Activated naive CD8-positive, alpha-beta T cell treated with anti-CD3 and anti-CD28 coated beads for 36 hours (primary cell): ENCODE results near the gene HAPLN2. TPM values are rescaled to one million over a fixed set of nuclear protein-coding genes. Genes with fewer than 3 reads are reported as not detected.

Source experiments
- DNase-seq: peaks from one replicate; pipeline ENCODE4 v3.0.0; 2021
- H3K27ac Mint-ChIP-seq: one replicate; pipeline ENCODE4 v1.8.0; 2022; ENCODE audit warnings: mild to moderate bottlenecking, moderate library complexity, mixed read lengths
- H3K27me3 Mint-ChIP-seq: one replicate; pipeline ENCODE4 v1.8.0; 2022; ENCODE audit warnings: mild to moderate bottlenecking, mixed read lengths
- H3K36me3 Mint-ChIP-seq: one replicate; pipeline ENCODE4 v1.8.0; 2021; ENCODE audit warnings: mild to moderate bottlenecking, mixed read lengths
- H3K4me1 Mint-ChIP-seq: one replicate; pipeline ENCODE4 v1.8.0; 2021; ENCODE audit warnings: mixed read lengths
- H3K4me3 Mint-ChIP-seq: one replicate; pipeline ENCODE4 v1.8.0; 2022; ENCODE audit warnings: mild to moderate bottlenecking, moderate library complexity, mixed read lengths
- H3K9me3 Mint-ChIP-seq: one replicate; pipeline ENCODE4 v1.8.0; 2022; ENCODE audit warnings: mixed read lengths
- total RNA-seq, 2 experiments: library from RNA; stranded (reverse); gene quantifications; one replicate each; pipeline ENCODE4 v1.2.3, GENCODE V29; 2021

Gene HAPLN2
- total RNA-seq, 2 experiments from 2014 or later: not detected

DNA sequence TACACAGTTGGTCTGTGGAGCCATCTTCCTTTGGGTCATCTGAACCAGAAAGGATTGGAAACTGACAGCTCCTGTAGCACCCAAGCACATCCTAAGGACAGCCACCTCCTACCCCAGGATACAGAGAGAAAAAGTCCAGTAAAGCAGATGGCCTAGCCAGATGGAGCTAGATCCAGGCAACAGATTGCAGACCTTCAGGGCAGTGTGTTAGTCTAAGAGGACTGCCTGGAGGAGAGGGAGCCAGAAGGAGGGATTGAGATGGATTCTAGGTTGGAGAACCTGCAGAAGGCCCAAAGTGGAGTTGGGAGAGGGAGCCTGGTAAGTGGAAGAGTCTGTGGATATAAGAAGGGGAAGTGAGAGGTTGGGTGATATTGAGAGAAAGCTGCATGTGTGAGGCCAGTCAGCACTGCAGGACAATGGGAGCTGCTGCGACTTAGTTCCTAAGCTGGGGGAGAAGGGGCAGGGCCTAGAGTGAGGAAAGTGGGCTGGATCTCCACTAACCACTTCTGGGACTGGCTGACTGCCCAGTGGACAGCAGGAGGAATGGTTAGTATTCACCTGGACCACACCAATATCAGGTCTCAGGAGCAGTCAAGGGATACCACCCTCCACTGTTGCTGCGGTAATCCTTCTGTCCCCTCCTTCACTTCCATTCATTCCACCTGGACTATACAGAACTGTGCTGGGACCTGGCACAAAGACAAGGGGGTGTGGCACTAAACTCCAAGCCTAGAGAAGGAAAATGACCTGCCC is 36.1 kb downstream of the HAPLN2 start:
- Mint-ChIP-seq H3K36me3 (no peaks in the 10 kb centered on the region), H3K4me3 (no peak overlapping the region), H3K27me3 (peaks cover 77% of the 10 kb centered on the region), H3K9me3 (no peaks in the 10 kb centered on the region), H3K4me1 (peaks cover 25% of the 10 kb centered on the region), H3K27ac (no peak overlapping the region)
- DNase-seq: no peak

DNA sequence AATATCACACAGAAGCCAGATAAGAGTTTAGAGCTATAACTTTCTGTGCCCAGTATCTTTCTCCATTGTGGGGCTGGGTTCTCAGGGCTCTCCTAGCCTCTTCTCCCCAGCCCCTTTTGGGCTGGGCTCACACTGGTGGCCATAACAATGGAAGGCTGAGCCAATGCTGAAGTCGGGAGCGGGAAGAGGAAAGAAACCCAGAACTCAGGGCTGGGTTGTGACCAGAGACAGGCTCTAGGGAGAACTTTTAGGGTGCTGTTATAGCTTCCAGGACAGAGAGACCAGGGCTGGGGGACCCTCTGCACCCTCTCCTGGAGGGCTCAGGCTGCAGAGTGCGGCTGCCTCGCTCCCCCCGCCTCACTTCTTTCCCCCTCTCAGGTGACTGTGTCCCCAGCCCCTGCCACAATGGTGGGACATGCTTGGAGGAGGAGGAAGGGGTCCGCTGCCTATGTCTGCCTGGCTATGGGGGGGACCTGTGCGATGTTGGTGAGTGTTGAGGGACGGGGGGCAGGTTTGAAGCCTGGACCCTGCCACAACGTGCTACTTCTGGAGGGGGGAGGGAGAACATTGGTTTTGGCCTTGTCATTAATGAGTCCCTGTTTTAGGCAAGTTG is 36.8 kb downstream of the HAPLN2 start:
- Mint-ChIP-seq H3K36me3 (no peaks in the 10 kb centered on the region), H3K4me1 (peaks cover 32% of the 10 kb centered on the region), H3K4me3 (no peak overlapping the region), H3K27ac (no peak overlapping the region), H3K27me3 (peaks cover 70% of the 10 kb centered on the region), H3K9me3 (no peaks in the 10 kb centered on the region)
- DNase-seq: no peak

DNA sequence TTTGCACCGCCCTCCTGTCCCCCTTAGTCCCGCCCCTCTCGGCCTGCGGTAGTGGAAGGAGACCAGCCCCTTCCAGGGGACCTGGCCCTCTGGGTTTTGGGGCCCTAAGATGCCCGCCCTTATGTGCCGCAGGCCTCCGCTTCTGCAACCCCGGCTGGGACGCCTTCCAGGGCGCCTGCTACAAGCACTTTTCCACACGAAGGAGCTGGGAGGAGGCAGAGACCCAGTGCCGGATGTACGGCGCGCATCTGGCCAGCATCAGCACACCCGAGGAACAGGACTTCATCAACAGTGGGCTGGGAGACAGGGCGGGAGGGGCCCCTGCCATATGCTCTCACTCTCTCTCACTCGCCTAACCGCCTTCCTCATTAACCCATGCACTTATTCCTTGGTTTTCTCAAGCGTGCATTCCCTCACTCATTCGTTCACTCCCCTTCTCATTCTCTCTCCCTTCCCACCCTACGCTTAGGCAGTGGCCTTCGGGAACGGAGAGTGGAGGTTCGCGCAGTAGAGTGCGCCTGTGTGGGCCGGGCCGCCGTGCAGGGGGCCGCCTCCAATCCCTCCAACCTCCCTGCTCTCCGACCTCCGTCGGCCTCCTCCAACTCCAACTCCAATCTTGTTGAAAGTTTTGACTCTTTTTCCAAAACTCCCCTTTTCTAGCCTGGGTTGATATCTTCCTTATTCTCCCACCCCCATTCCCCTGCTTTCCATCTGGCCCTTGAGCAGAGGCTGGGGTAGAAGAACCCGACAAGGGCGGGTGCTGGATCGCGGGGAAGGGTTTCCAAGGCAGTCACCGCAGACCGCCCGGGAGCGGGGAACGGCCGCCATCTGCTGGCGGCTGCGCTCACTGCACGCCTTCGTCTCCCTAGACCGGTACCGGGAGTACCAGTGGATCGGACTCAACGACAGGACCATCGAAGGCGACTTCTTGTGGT is 37.9 kb downstream of the HAPLN2 start:
- no peaks in the 10 kb centered on the region for H3K36me3 Mint-ChIP-seq
- peak; percentile 74 for DNase-seq
- H3K27ac Mint-ChIP-seq: no peak overlapping the region
- H3K27me3 Mint-ChIP-seq: peaks cover 60% of the 10 kb centered on the region
- H3K4me1 Mint-ChIP-seq: peaks cover 41% of the 10 kb centered on the region
- no peaks in the 10 kb centered on the region for H3K9me3 Mint-ChIP-seq
- H3K4me3 Mint-ChIP-seq: peak overlapping the region; percentile 44

DNA sequence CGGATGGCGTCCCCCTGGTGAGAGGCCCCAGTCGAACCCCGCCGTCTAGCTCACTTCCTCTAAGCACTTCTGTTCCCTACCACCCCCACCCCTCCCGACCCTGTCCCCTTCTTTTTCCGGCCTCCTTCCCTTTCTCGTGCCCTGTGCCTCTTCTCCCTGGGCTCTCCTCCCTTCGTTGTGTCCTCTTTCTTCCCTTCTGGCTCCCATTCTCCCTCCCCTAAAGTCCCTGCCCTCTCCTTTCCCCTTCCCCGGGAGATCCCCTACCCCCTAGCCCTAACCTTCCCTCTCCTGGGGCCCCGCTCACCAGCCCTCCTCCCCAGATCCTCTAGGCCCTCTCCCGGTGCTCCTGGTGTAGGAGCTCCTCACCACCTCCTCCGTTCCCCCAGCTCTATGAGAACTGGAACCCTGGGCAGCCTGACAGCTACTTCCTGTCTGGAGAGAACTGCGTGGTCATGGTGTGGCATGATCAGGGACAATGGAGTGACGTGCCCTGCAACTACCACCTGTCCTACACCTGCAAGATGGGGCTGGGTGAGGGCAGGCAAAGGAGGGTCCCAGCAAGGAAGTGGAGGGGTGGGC is 38.6 kb downstream of the HAPLN2 start:
- no peak overlapping the region for H3K27ac Mint-ChIP-seq
- H3K4me3 Mint-ChIP-seq: peak overlapping the region; percentile 44
- H3K9me3 Mint-ChIP-seq: no peaks in the 10 kb centered on the region
- H3K27me3 Mint-ChIP-seq: peaks cover 56% of the 10 kb centered on the region
- no peak for DNase-seq
- no peaks in the 10 kb centered on the region for H3K36me3 Mint-ChIP-seq
- H3K4me1 Mint-ChIP-seq: peaks cover 42% of the 10 kb centered on the region

DNA sequence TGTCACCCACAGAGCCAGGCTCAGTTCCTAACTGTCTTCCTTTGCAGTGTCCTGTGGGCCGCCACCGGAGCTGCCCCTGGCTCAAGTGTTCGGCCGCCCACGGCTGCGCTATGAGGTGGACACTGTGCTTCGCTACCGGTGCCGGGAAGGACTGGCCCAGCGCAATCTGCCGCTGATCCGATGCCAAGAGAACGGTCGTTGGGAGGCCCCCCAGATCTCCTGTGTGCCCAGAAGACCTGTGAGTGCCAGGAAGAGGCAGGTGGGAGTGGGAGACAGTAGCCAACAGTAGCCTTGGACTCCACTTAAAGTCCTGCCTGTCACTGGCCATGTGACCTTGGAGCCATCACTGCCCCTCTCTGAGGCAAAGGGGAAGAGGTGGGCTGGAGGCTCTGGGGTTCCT is 39.3 kb downstream of the HAPLN2 start:
- Mint-ChIP-seq H3K4me1 (peaks cover 42% of the 10 kb centered on the region), H3K9me3 (no peaks in the 10 kb centered on the region), H3K27me3 (peaks cover 49% of the 10 kb centered on the region), H3K4me3 (no peak overlapping the region), H3K27ac (no peak overlapping the region), H3K36me3 (no peaks in the 10 kb centered on the region)
- no peak for DNase-seq

DNA sequence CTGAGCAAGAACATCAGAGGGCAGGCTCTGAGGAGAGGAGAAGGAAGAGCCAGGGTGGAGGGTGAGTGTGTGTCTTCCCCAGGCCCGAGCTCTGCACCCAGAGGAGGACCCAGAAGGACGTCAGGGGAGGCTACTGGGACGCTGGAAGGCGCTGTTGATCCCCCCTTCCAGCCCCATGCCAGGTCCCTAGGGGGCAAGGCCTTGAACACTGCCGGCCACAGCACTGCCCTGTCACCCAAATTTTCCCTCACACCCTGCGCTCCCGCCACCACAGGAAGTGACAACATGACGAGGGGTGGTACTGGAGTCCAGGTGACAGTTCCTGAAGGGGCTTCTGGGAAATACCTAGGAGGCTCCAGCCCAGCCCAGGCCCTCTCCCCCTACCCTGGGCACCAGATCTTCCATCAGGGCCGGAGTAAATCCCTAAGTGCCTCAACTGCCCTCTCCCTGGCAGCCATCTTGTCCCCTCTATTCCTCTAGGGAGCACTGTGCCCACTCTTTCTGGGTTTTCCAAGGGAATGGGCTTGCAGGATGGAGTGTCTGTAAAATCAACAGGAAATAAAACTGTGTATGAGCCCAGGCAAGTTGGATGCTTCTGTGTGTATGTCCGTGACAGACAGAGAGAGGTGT is 39.8 kb downstream of the HAPLN2 start:
- Mint-ChIP-seq H3K4me1 (peaks cover 42% of the 10 kb centered on the region), H3K27ac (no peak overlapping the region), H3K36me3 (no peaks in the 10 kb centered on the region), H3K9me3 (no peaks in the 10 kb centered on the region), H3K4me3 (peak overlapping the region; percentile 84), H3K27me3 (peaks cover 43% of the 10 kb centered on the region)
- DNase-seq: no peak

DNA sequence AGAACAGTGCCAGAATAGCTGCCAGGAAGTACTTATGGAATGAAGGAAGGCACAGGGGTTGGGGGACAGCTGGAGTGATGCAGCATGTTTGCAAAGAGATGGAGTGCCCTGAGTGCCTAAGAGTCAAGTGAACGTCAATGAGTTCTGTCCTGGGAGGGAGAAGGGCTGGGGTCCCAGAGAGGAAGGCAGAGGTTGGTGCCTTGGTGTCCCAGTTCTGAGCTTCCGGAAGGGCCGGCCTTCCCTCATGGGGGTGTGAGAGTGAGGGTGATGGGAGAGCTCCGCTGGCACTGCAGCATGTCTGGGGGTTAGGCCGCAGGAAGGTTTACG is 40.4 kb downstream of the HAPLN2 start:
- H3K4me3 Mint-ChIP-seq: peak overlapping the region; percentile 84
- H3K4me1 Mint-ChIP-seq: peaks cover 44% of the 10 kb centered on the region
- H3K9me3 Mint-ChIP-seq: no peaks in the 10 kb centered on the region
- no peak overlapping the region for H3K27ac Mint-ChIP-seq
- H3K27me3 Mint-ChIP-seq: peaks cover 38% of the 10 kb centered on the region
- no peak for DNase-seq
- no peaks in the 10 kb centered on the region for H3K36me3 Mint-ChIP-seq

DNA sequence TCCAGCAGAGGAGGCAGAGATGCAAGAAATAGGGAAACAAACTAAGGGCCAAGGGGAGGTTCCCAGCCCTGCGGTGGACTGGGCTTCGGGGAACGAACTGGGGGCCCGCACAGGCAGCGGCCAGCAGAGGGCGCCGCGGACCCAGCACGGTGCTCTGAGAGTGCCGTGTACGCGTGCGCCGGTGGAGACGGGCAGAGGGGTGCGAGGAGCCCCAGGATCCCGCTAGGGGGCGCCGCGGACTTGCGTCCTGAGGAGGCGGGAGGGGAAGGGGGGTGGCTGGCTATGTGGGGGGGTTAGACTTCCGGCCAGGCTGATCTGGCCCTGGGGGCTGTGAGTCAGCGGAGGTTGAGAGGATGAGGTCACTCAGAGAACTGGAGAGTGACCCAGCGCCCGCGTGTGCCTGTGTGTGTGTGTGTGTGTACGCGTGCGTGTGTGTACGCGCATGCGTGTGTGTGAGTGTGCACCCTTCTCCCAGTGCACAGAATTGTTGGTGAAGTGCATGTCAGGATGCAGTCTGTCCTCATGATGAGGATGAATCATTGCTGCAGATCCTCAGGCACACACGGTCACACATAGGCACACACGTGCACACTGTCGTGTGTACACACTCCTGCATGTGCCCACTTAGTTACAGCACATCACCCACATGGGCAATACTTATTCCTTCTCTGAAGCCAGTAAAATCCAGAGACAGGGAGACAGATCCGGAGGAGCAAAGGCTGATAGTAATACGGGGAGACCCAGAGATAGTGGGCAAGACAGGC is 41.0 kb downstream of the HAPLN2 start:
- Mint-ChIP-seq H3K4me3 (peak overlapping the region; percentile 84), H3K27me3 (peaks cover 34% of the 10 kb centered on the region), H3K36me3 (no peaks in the 10 kb centered on the region), H3K4me1 (peaks cover 44% of the 10 kb centered on the region), H3K9me3 (no peaks in the 10 kb centered on the region), H3K27ac (peak overlapping the region; percentile 82)
- DNase-seq: peak; percentile 96

DNA sequence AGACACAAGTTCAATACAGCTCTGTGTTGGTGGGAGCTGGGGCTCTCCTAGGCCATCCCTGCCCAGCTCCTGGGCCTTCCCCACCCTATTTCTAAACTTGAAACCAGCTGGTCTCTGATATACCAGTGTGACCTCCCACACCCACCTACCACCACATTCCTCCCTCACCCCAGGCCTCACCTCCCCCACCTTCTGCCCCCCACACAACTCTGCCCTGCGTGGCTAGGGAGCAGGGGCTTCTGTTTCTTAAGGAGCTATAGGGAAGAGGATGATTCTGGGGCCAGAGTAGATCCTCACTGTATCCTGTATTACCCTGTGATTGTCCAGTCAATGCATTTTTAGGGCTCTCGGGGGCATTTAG is 41.5 kb downstream of the HAPLN2 start:
- Mint-ChIP-seq H3K4me3 (peak overlapping the region; percentile 84), H3K4me1 (peaks cover 44% of the 10 kb centered on the region), H3K9me3 (no peaks in the 10 kb centered on the region), H3K27me3 (peaks cover 28% of the 10 kb centered on the region), H3K36me3 (no peaks in the 10 kb centered on the region), H3K27ac (peak overlapping the region; percentile 82)
- no peak for DNase-seq

DNA sequence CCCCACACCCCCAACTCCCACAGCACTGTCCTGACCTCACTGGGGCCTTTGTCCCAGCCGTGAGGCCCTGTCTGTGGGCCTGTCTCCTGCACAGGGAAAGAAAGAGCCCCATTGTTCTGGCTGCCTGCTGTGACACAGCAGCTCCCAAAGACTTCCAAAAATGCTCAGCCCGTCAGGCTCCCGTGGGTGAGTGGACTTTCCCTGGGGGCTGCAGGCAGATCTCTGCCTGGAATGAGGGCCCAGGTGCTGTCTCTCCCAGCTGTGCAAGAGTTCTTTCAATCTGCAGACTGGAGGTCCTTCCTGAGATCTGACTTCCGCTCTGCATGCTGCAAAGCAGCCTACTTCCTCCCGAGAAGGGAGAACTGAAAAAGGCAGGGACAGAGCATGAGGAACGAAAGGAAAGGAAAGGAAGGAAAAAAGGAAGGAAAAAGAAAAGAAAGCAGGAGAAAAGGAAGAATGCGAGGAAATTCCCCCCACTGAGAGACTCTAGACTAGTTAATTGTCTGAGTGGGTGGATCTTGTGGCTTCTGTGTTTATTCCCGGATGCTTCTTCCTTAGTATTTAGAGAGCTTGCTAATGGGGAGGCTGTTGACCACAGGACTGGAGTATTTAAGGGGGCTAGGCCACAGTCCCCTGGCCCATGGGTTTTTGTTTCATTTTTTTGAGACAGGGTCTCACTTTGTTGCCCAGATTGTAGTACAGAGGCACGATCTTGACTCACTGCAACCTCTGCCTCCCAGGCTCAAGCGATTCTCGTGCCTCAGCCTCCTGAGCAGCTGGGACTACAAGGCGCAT is 43.0 kb downstream of the HAPLN2 start:
- Mint-ChIP-seq H3K9me3 (no peaks in the 10 kb centered on the region), H3K4me1 (peaks cover 39% of the 10 kb centered on the region), H3K4me3 (no peak overlapping the region), H3K27ac (no peak overlapping the region), H3K36me3 (no peaks in the 10 kb centered on the region), H3K27me3 (peaks cover 14% of the 10 kb centered on the region)
- DNase-seq: no peak

DNA sequence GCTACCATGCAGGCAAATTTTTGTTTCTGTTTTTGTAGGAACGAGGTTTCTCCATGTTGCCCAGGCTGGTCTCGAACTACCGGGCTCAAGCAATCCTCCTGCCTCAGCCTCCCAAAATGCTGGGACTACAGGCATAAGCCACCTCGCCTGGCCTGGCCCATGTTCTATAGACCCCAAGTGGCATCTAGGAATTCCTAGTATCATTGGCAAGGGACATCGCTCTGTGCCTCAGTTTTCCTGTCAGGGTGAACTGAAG is 43.5 kb downstream of the HAPLN2 start:
- Mint-ChIP-seq H3K36me3 (no peaks in the 10 kb centered on the region), H3K4me1 (peaks cover 34% of the 10 kb centered on the region), H3K9me3 (no peaks in the 10 kb centered on the region), H3K27ac (no peak overlapping the region), H3K4me3 (no peak overlapping the region), H3K27me3 (peaks cover 8% of the 10 kb centered on the region)
- DNase-seq: no peak

DNA sequence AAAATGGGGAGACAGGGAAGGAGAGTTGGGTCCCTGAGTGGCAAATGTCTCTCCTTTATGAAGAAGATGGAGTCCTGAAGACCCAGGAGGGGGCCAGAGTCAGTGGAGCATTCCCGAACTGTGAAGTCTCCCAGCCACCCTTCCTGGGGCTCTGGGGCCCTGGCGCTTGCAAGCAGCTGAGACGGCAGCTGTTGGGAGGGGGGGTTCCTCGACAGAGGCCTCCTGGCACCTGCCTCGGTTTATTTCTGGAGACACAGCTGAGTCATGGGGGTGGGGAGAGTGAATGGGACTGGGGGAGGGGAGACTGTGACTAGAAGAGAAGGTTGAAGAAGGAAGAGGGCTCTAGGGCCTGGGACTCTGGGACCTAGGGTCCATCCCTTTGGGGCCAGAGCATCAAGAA is 44.0 kb downstream of the HAPLN2 start:
- Mint-ChIP-seq H3K4me3 (no peak overlapping the region), H3K4me1 (peaks cover 30% of the 10 kb centered on the region), H3K36me3 (no peaks in the 10 kb centered on the region), H3K27ac (no peak overlapping the region), H3K27me3 (peaks cover 4% of the 10 kb centered on the region), H3K9me3 (no peaks in the 10 kb centered on the region)
- no peak for DNase-seq

DNA sequence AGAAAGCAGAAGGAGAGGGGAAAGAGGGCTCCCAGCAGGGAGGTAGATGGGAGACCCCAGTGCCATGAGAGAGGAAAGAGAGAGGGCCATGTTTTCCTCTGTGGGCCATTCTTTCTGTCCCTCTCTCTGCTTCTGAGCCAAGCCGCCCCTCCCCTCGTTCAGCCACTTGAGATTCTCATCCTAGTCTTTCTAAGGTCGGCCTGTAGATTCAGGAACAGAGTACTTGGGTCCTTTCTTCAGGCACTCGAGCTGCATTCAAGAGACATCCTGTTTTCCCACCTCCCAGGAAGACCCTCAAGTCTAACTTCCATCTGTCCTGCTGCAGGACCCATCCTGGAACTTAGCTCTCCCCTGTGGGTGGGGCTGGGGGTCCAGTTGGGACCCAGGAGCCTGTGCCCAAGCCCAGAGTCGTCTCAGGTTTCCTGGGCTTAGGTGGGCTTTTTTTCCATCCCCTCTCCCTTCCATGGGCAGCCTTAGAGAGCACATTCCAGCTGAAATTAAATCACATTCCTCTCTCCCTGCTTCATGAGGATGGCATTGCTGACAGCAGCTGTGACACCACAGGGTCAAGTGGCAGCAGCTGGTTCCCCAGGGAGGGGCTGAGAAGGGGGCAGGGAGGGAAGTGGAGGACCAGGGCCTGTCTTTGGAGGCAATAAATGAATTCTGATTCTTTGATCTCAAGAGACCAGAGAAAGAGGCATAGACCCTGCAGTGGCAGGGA is 45.0 kb downstream of the HAPLN2 start:
- H3K27me3 Mint-ChIP-seq: no peaks in the 10 kb centered on the region
- no peaks in the 10 kb centered on the region for H3K9me3 Mint-ChIP-seq

More for the DNA sequence above, 45.0 kb downstream of the HAPLN2 start:
- no peak overlapping the region for H3K4me3 Mint-ChIP-seq
- no peak for DNase-seq
- no peaks in the 10 kb centered on the region for H3K36me3 Mint-ChIP-seq
- peaks cover 28% of the 10 kb centered on the region for H3K4me1 Mint-ChIP-seq
- H3K27ac Mint-ChIP-seq: no peak overlapping the region
